SIG-M5 (cell line): ENCODE data around the gene GFY.
"Not testable (repeated sequence)": the region's sequence is repeated elsewhere in the genome, so short reads cannot be mapped to it uniquely, and the experiment has no call there.

Experiments used
- DNase-seq: peaks from one replicate; lab custom pipeline; 2025; lab: John Stamatoyannopoulos, UW

GFY gene

GRCh38 chr19:49444100-49444700, 19.0 kb downstream of the GFY start:
- DNase-seq, result not testable (repeated sequence)

GRCh38 chr19:49445997-49446396, 20.8 kb downstream of the GFY start:
- no peak for DNase-seq

GRCh38 chr19:49447485-49448431, 22.6 kb downstream of the GFY start:
- DNase-seq, result no peak

- no peak for DNase-seq
Observed at GRCh38 chr19:49448432-49448786, 23.2 kb downstream of the GFY start.

- no peak for DNase-seq
Observed at GRCh38 chr19:49450405-49450804, 25.2 kb downstream of the GFY start.

GRCh38 chr19:49451430-49452181, 26.4 kb downstream of the GFY start, which contains the start of gene PIH1D1:
PIH1D1 (minus strand) TSS chr19:49451814; CDS start chr19:49451574, 240 bp downstream.
- DNase-seq, result peak; percentile 96

- DNase-seq, result peak; percentile 51
Observed at GRCh38 chr19:49453013-49453756, 28.0 kb downstream of the GFY start, which contains the start of gene ALDH16A1. ALDH16A1 (plus strand) TSS chr19:49453225; CDS start chr19:49453332, 107 bp downstream.

GRCh38 chr19:49453757-49454240, 28.6 kb downstream of the GFY start:
- DNase-seq, result no peak

- DNase-seq, result no peak
Observed at GRCh38 chr19:49455773-49456172, 30.6 kb downstream of the GFY start.

- no peak for DNase-seq
Observed at GRCh38 chr19:49456326-49456725, 31.1 kb downstream of the GFY start.

GRCh38 chr19:49458567-49458903, 33.3 kb downstream of the GFY start:
- DNase-seq, result no peak

- DNase-seq, result no peak
Observed at GRCh38 chr19:49459388-49459787, 34.2 kb downstream of the GFY start.

GRCh38 chr19:49461130-49461529, 35.9 kb downstream of the GFY start:
- not testable (repeated sequence) for DNase-seq

- DNase-seq, result no peak
Observed at GRCh38 chr19:49461656-49462055, 36.5 kb downstream of the GFY start.

- no peak for DNase-seq
Observed at GRCh38 chr19:49462492-49462891, 37.3 kb downstream of the GFY start.

GRCh38 chr19:49463960-49464740, 39.0 kb downstream of the GFY start:
- DNase-seq, result no peak

GRCh38 chr19:49465371-49465770, 40.2 kb downstream of the GFY start:
- no peak for DNase-seq

GRCh38 chr19:49468199-49468598, 43.0 kb downstream of the GFY start:
- DNase-seq, result no peak

GRCh38 chr19:49468746-49469447, 43.7 kb downstream of the GFY start:
- no peak for DNase-seq
